Embryonic facial prominence (tissue), 1 donor: ENCODE data around the gene PTER.

ENCODE experiments used
- DNase-seq: peaks from one replicate; pipeline ENCODE4 v3.0.0-alpha.2; 2016; ENCODE audit errors: extremely low spot score

The PTER gene

GRCh38 chr10:16544099-16544498, 107.3 kb downstream of the PTER start:
- DNase-seq: no peak

DNA sequence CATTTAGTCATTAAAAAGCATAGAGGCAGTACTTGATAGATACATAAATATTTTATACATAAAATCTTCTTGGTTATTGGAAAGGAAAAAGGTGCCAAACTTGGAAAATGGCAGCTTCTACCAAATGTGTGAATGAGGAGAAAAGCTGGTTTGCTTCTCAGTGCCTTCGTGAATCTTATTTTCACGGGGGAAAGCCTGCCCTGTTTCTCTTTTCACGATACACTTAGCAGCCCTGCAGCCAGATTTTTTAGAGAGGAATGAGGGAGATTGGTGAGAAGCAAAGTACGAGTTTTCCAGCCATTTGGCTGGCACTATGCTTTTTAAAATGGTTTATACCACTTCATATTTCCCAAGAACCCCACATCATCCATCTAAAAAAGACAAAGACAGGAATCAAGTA, 107.8 kb downstream of the PTER start:
- no peak for DNase-seq

- DNase-seq: no peak
These were observed 108.4 kb downstream of the PTER start for GRCh38 chr10:16545116-16545736.

GRCh38 chr10:16547973-16548372, 111.2 kb downstream of the PTER start:
- no peak for DNase-seq

DNA sequence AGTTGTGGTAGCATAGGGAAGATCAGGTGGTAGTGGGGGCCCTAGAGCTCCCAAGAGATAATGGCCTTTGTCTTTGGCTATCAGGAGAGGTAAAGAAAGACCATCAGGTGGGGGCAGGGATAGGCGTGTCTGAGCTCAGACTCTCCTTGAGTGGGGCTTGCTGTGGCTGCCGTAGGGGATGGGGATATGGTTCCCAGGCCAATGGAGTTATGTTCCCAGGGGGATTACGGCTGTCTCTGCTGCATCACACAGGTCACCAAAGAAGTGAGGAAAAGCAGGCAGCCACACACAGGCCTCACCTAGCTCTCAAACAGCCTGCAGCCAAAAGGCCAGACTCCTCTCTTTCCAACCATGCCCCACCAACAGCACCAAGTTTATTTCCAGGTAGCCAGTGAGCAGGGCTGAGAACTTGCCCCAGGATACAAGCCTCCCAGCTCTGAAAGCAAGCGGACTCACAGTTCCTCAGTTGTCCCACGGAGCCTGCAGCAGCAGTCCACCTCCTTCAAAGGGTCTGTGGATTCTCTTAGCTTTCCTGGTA, 122.5 kb downstream of the PTER start:
- no peak for DNase-seq

DNA sequence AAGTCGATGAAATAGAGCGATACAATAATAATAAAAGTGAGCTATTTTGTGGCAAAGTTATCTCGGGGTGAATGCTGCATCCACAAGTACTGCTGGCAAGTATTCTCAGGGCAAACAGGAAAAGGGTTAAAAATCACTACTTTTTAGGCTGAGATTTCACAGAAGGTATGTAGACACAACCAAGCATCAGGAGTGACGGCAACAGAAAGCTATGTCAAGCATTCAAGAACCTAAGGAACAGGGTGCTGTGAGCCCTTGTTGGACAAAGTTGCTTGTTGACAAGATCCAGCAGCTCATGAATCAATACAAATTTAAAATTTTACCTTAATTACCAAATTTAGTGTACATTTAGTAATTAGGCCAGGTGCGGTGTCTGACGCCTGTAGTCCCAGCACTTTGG, 126.1 kb downstream of the PTER start:
- no peak for DNase-seq
